Cardiac septum (tissue), 1 donor: ENCODE data around the gene AHRR. TPM values are rescaled to one million over a fixed set of nuclear protein-coding genes. Genes with fewer than 3 reads are reported as not detected.
"Not testable (repeated sequence)": the region's sequence is repeated elsewhere in the genome, so short reads cannot be mapped to it uniquely, and the experiment has no call there.

Experiments
- DNase-seq: peaks from one replicate; pipeline ENCODE4 v3.0.0-alpha.2; 2020; ENCODE audit warnings: low spot score
- intact Hi-C: fragments of 100-400 bp; cut with DNase I; formaldehyde crosslinking; loops from one replicate; pipeline ENCODE4 v1.14.0; 2022
- total RNA-seq: library from RNA; stranded (reverse); fragmentation: NEBNext Ultra II Directional; extraction: Animal tissue kit (Norgen Biotek cat#: 25700); gene quantifications from one replicate; pipeline ENCODE4 v1.2.1, GENCODE V29; 2021
- donor health status: DM: no; HTN: no; CAD: no.

The AHRR gene
- total RNA-seq, 1 donor from 2014 or later, result 0.73 TPM

GRCh38 chr5:359301-359897, 37.9 kb downstream of the AHRR start:
- DNase-seq, result no peak
- intact Hi-C loops, result no loop called here

- intact Hi-C loops, result no loop called here
- no peak for DNase-seq
These were observed 38.9 kb downstream of the AHRR start for GRCh38 chr5:360257-361027.

- intact Hi-C loops, result no loop called here
- DNase-seq, result no peak
These were observed 40.7 kb downstream of the AHRR start for GRCh38 chr5:362189-362588.

- intact Hi-C loops, result no loop called here
- DNase-seq, result no peak
These were observed 41.7 kb downstream of the AHRR start for GRCh38 chr5:362978-363765.

GRCh38 chr5:364497-364896, 43.0 kb downstream of the AHRR start:
- DNase-seq, result no peak
- intact Hi-C loops, result no loop called here

- DNase-seq, result peak; percentile 47
These were observed 45.2 kb downstream of the AHRR start for GRCh38 chr5:366541-367357.

GRCh38 chr5:367358-368130, 46.0 kb downstream of the AHRR start:
- no peak for DNase-seq
- intact Hi-C loops, result no loop called here

More at GRCh38 chr5:366541-367357, 45.2 kb downstream of the AHRR start:
- intact Hi-C loops, result no loop called here

GRCh38 chr5:368183-369084, 46.9 kb downstream of the AHRR start:
- intact Hi-C loops, result no loop called here
- DNase-seq, result no peak

GRCh38 chr5:369151-369868, 47.8 kb downstream of the AHRR start:
- intact Hi-C loops, result no loop called here
- DNase-seq, result peak; percentile 58

- intact Hi-C loops, DNase-seq: not testable (repeated sequence)
These were observed 48.3 kb downstream of the AHRR start for GRCh38 chr5:369869-370236.

GRCh38 chr5:370311-370958, 48.9 kb downstream of the AHRR start:
- intact Hi-C loops, result no loop called here
- DNase-seq, result no peak

- peak; percentile 68 for DNase-seq
- intact Hi-C loops, result no loop called here
These were observed 49.7 kb downstream of the AHRR start for GRCh38 chr5:370959-371810.

- intact Hi-C loops, result no loop called here
- DNase-seq, result peak; percentile 55
These were observed 50.5 kb downstream of the AHRR start for GRCh38 chr5:371811-372555.

GRCh38 chr5:372556-372995, 51.1 kb downstream of the AHRR start:
- DNase-seq, result no peak
- intact Hi-C loops, result no loop called here

GRCh38 chr5:372996-373709, 51.6 kb downstream of the AHRR start:
- peak; percentile 72 for DNase-seq
- intact Hi-C loops, result no loop called here
